Glutamatergic neuron (in vitro differentiated cells): ENCODE measurements around the gene DCAF17. TPM values are rescaled to one million over a fixed set of nuclear protein-coding genes. Genes with fewer than 3 reads are reported as not detected.
A peak's percentile ranks its signal among the peaks of the same experiment; 100 is the strongest.

Source experiments
- DNase-seq: peaks from one replicate; pipeline ENCODE4 v3.0.0; 2022
- H3K27ac Mint-ChIP-seq: one replicate; pipeline ENCODE4 v1.8.0; 2020; ENCODE audit warnings: mild to moderate bottlenecking, mixed read lengths, inconsistent platforms; ENCODE audit not compliant: unreplicated experiment
- H3K27me3 Mint-ChIP-seq: one replicate; pipeline ENCODE4 v1.8.0; 2020; ENCODE audit warnings: mild to moderate bottlenecking, moderate library complexity, mixed read lengths, inconsistent platforms; ENCODE audit not compliant: unreplicated experiment
- H3K36me3 Mint-ChIP-seq: one replicate; pipeline ENCODE4 v1.8.0; 2020; ENCODE audit warnings: mild to moderate bottlenecking, mixed read lengths, inconsistent platforms; ENCODE audit not compliant: unreplicated experiment
- H3K4me1 Mint-ChIP-seq: one replicate; pipeline ENCODE4 v1.8.0; 2020; ENCODE audit warnings: mild to moderate bottlenecking, low read depth, mixed read lengths, inconsistent platforms; ENCODE audit not compliant: unreplicated experiment
- H3K4me3 Mint-ChIP-seq: one replicate; pipeline ENCODE4 v1.8.0; 2020; ENCODE audit warnings: mild to moderate bottlenecking, mixed read lengths, inconsistent platforms; ENCODE audit not compliant: unreplicated experiment
- H3K9me3 Mint-ChIP-seq: one replicate; pipeline ENCODE4 v1.8.0; 2020; ENCODE audit warnings: mild to moderate bottlenecking, moderate library complexity, mixed read lengths, inconsistent platforms; ENCODE audit not compliant: unreplicated experiment
- CTCF ChIP-seq: fragments of 200-600 bp; sonication (generic); IDR thresholded peaks from one replicate; pipeline ENCODE4 v1.5.0; 2021; ENCODE audit not compliant: partially characterized antibody, unreplicated experiment
- total RNA-seq: library from RNA; stranded (reverse); fragmentation: NEBNext Ultra II Directional; extraction: Animal tissue kit (Norgen Biotek cat#: 25700); gene quantifications from one replicate; pipeline ENCODE4 v1.2.1, GENCODE V29; 2021; ENCODE audit not compliant: unreplicated experiment

Gene DCAF17
- total RNA-seq, 1 donor from 2014 or later, result 17.0 TPM

GRCh38 chr2:171515672-171516298 lies 81.8 kb downstream of the DCAF17 start:
- no peak for TF ChIP-seq CTCF
- Mint-ChIP-seq H3K4me3 (no peak overlapping the region), H3K27me3 (peaks cover 3% of the 10 kb centered on the region), H3K27ac (no peak overlapping the region), H3K9me3 (peaks cover 2% of the 10 kb centered on the region), H3K36me3 (no peaks in the 10 kb centered on the region), H3K4me1 (no peaks in the 10 kb centered on the region)
- DNase-seq, result no peak

GRCh38 chr2:171516793-171517192 lies 82.8 kb downstream of the DCAF17 start:
- no peak for TF ChIP-seq CTCF
- no peaks in the 10 kb centered on the region for H3K36me3 Mint-ChIP-seq
- H3K27ac Mint-ChIP-seq, result no peak overlapping the region
- DNase-seq, result no peak
- no peak overlapping the region for H3K4me3 Mint-ChIP-seq
- H3K9me3 Mint-ChIP-seq, result peaks cover 2% of the 10 kb centered on the region
- peaks cover 7% of the 10 kb centered on the region for H3K27me3 Mint-ChIP-seq
- H3K4me1 Mint-ChIP-seq, result no peaks in the 10 kb centered on the region

- peaks cover 11% of the 10 kb centered on the region for H3K27me3 Mint-ChIP-seq
- no peak for DNase-seq
Measured at GRCh38 chr2:171520471-171520870, 86.4 kb downstream of the DCAF17 start.

GRCh38 chr2:171521361-171522051 lies 87.5 kb downstream of the DCAF17 start:
- no peak for DNase-seq
- peaks cover 11% of the 10 kb centered on the region for H3K27me3 Mint-ChIP-seq
- H3K36me3 Mint-ChIP-seq, result no peaks in the 10 kb centered on the region
- no peak for TF ChIP-seq CTCF
- no peaks in the 10 kb centered on the region for H3K4me1 Mint-ChIP-seq
- peaks cover 6% of the 10 kb centered on the region for H3K9me3 Mint-ChIP-seq
- H3K4me3 Mint-ChIP-seq, result peak overlapping the region; percentile 81
- H3K27ac Mint-ChIP-seq, result no peak overlapping the region

More at GRCh38 chr2:171520471-171520870, 86.4 kb downstream of the DCAF17 start:
- H3K4me3 Mint-ChIP-seq, result no peak overlapping the region
- H3K36me3 Mint-ChIP-seq, result no peaks in the 10 kb centered on the region
- peaks cover 6% of the 10 kb centered on the region for H3K9me3 Mint-ChIP-seq
- TF ChIP-seq CTCF, result no peak
- no peak overlapping the region for H3K27ac Mint-ChIP-seq
- H3K4me1 Mint-ChIP-seq, result no peaks in the 10 kb centered on the region
